ENCODE results near the gene PDK3. TPM values are rescaled to one million over a fixed set of nuclear protein-coding genes. Genes with fewer than 3 reads are reported as not detected.

The PDK3 gene
- polyA plus RNA-seq, 1 of the 3 experiments (the other 2 are of a cell fraction) = 2.5 TPM

- no peaks in the 10 kb centered on the region for H3K79me2 ChIP-seq (ENCODE audit: insufficient read depth)
- no peak overlapping the region for H2AFZ ChIP-seq (ENCODE audit: low read depth)
- POLR2A ChIA-PET = no interaction called here
- no peak for DNase-seq
- CTCF ChIA-PET = interaction anchor here (1.4 to 6.4 kb wide), 2 partner anchors 97 to 98 kb away, joined by 4 to 80 read pairs; no protein-coding TSS in a partner anchor
- H3K9ac ChIP-seq = no peak overlapping the region
- no peaks in the 10 kb centered on the region for H4K20me1 ChIP-seq (ENCODE audit: insufficient read depth)
- H3K4me3 ChIP-seq (ENCODE audit: low read depth in 2 of 2, low read length in 1 of 2) = no peak overlapping the region
- H3K27me3 ChIP-seq (ENCODE audit: insufficient read depth) = no peaks in the 10 kb centered on the region
- peak overlapping the region in 1 of 2 experiments; percentile 20; a peak in 1 of 4 replicates for H3K27ac ChIP-seq (ENCODE audit: low read depth in 2 of 2, low read length in 1 of 2)
- no peaks in the 10 kb centered on the region; a peak in 1 of 4 replicates for H3K4me1 ChIP-seq (ENCODE audit: control insufficient read depth in 1 of 2, insufficient read depth in 2 of 2, low read depth in 1 of 2, low read length in 1 of 2)
- 45% methylated on average over 6 of the region's 6 CpGs for WGBS (ENCODE audit: low lambda C conversion rate)
- H3K9me3 ChIP-seq = no peaks in the 10 kb centered on the region
- H3K36me3 ChIP-seq (replicated peaks in 1 of 2; ENCODE audit: control insufficient read depth in 1 of 2, insufficient read depth in 2 of 2, low read length in 1 of 2) = no peaks in the 10 kb centered on the region
- TF ChIP-seq USF1 (IDR thresholded peaks at IDR 0.05; ENCODE audit: borderline replicate concordance, low read depth) (no peak), TAF1 (IDR thresholded peaks at IDR 0.05; ENCODE audit: borderline replicate concordance, low read depth, low read length) (no peak), FOSL2 (IDR thresholded peaks at IDR 0.05; ENCODE audit: borderline replicate concordance, low read depth) (no peak), PBX3 (IDR thresholded peaks at IDR 0.05) (no peak), TCF12 (IDR thresholded peaks at IDR 0.05) (no peak), GATA2 (CRISPR knock-in tag; IDR thresholded peaks at IDR 0.05) (no peak), IRF3 (IDR thresholded peaks at IDR 0.05; ENCODE audit: low read depth, low read length) (no peak), SIN3A (IDR thresholded peaks at IDR 0.05; ENCODE audit: borderline replicate concordance, low read depth, low read length) (no peak), MEF2A (IDR thresholded peaks at IDR 0.05; ENCODE audit: borderline replicate concordance, low read depth) (no peak)
- H3K4me2 ChIP-seq = no peak overlapping the region
- no peaks in the 10 kb centered on the region for H3K9me2 ChIP-seq
- H3F3A ChIP-seq (replicated peaks; ENCODE audit: insufficient read depth) = no peaks in the 10 kb centered on the region
Measured at GRCh38 chrX:24493740-24494581, 28.9 kb downstream of the PDK3 start.

GRCh38 chrX:24494647-24495075, 29.6 kb downstream of the PDK3 start:
- Histone ChIP-seq H2AFZ (ENCODE audit: low read depth) (no peak overlapping the region), H3K79me2 (ENCODE audit: insufficient read depth) (no peaks in the 10 kb centered on the region), H3K9me3 (no peaks in the 10 kb centered on the region), H3F3A (replicated peaks; ENCODE audit: insufficient read depth) (no peaks in the 10 kb centered on the region), H3K27me3 (ENCODE audit: insufficient read depth) (no peaks in the 10 kb centered on the region), H4K20me1 (ENCODE audit: insufficient read depth) (no peaks in the 10 kb centered on the region), H3K4me2 (no peak overlapping the region), H3K9me2 (no peaks in the 10 kb centered on the region), H3K4me3 (ENCODE audit: low read depth in 2 of 2, low read length in 1 of 2) (no peak overlapping the region), H3K4me1 (ENCODE audit: control insufficient read depth in 1 of 2, insufficient read depth in 2 of 2, low read depth in 1 of 2, low read length in 1 of 2) (no peaks in the 10 kb centered on the region; a peak in 1 of 4 replicates), H3K27ac (ENCODE audit: low read depth in 2 of 2, low read length in 1 of 2) (peak overlapping the region in 1 of 2 experiments; percentile 34; a peak in 1 of 4 replicates), H3K36me3 (replicated peaks in 1 of 2; ENCODE audit: control insufficient read depth in 1 of 2, insufficient read depth in 2 of 2, low read length in 1 of 2) (no peaks in the 10 kb centered on the region), H3K9ac (no peak overlapping the region)
- ChIA-PET POLR2A (no interaction called here), CTCF (interaction anchor here (6.4 kb wide), 1 partner anchor 98 kb away, joined by 80 read pairs; no protein-coding TSS in a partner anchor)
- 30% methylated on average over 8 of the region's 8 CpGs for WGBS (ENCODE audit: low lambda C conversion rate)
- no peak for DNase-seq
- TF ChIP-seq ELF1 (IDR thresholded peaks at IDR 0.05) (no peak), MXI1 (IDR thresholded peaks at IDR 0.05; ENCODE audit: low read depth, low read length) (no peak), TAF1 (IDR thresholded peaks at IDR 0.05; ENCODE audit: borderline replicate concordance, low read depth, low read length) (no peak), SIN3A (IDR thresholded peaks at IDR 0.05; ENCODE audit: borderline replicate concordance, low read depth, low read length) (no peak), USF1 (IDR thresholded peaks at IDR 0.05; ENCODE audit: borderline replicate concordance, low read depth) (no peak), PBX3 (IDR thresholded peaks at IDR 0.05) (no peak), TEAD4 (IDR thresholded peaks at IDR 0.05; ENCODE audit: borderline replicate concordance, insufficient read depth) (no peak), RXRA (IDR thresholded peaks at IDR 0.05; ENCODE audit: borderline replicate concordance, low read depth) (no peak), MAX (IDR thresholded peaks at IDR 0.05; ENCODE audit: low read depth) (no peak), ZBTB33 (IDR thresholded peaks at IDR 0.05; ENCODE audit: borderline replicate concordance, low read depth) (no peak)

All from SK-N-SH (cell line).